Measurements from ENCODE around the gene PIGR.

DNA sequence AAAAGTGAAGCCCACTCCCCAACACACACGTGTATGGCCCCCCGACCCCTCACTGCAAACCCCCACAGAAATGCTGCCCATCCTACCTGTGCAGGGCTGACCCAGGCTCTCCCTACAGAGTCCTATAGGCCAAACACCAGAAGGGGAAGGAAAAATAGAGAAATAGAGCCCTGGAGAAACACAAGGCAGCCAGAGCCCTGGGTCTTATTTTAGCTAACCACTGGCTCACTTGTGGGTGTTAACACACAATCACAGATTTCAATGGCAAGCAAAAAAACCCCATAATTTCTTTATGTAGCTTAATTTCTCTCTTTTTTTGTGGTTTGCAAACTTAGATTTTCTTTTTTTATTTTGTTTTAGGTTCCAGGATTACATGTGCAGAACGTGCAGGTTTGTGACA lies 989 bp upstream of the PIGR start:
- no peak for TF ChIP-seq NFYB (IDR thresholded peaks at IDR 0.05; ENCODE audit: insufficient read depth, low read depth, low read length)
- TF ChIP-seq, protein P1, sequence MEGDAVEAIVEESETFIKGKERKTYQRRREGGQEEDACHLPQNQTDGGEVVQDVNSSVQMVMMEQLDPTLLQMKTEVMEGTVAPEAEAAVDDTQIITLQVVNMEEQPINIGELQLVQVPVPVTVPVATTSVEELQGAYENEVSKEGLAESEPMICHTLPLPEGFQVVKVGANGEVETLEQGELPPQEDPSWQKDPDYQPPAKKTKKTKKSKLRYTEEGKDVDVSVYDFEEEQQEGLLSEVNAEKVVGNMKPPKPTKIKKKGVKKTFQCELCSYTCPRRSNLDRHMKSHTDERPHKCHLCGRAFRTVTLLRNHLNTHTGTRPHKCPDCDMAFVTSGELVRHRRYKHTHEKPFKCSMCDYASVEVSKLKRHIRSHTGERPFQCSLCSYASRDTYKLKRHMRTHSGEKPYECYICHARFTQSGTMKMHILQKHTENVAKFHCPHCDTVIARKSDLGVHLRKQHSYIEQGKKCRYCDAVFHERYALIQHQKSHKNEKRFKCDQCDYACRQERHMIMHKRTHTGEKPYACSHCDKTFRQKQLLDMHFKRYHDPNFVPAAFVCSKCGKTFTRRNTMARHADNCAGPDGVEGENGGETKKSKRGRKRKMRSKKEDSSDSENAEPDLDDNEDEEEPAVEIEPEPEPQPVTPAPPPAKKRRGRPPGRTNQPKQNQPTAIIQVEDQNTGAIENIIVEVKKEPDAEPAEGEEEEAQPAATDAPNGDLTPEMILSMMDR (IDR thresholded peaks at IDR 0.05 in 2 of 3, conservative IDR thresholded peaks at IDR 0.05 in 1 of 3; ENCODE audit: control insufficient read depth in 2 of 3, extremely low read depth in 1 of 3, insufficient read depth in 1 of 3, low read depth in 3 of 3, low read length in 3 of 3), result no peak
- TF ChIP-seq NFIC (IDR thresholded peaks at IDR 0.05; ENCODE audit: low read depth, low read length), result no peak
